ENCODE data around the gene ROCK2.

ROCK2 gene

DNA sequence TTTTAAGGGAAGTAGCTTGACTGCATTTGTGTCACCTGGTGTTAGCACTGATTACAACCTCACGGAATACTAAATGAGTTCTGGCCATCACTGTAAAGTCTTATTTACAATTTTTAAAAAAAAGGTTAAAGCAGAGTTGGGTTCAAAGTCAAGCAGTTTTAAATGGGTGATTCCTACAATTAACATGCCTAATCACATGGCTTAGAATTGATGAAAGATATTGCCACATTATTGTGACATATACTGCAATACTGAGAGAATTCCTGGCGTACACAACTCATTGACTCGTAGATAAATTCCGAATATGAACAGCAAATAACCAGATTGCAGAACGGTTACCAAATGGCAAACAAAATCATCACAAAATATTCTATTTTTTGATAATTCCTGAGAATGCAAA is 34.2 kb downstream of the ROCK2 start:
- no peak for DNase-seq (ENCODE audit: low read depth in 2 of 2)

DNA sequence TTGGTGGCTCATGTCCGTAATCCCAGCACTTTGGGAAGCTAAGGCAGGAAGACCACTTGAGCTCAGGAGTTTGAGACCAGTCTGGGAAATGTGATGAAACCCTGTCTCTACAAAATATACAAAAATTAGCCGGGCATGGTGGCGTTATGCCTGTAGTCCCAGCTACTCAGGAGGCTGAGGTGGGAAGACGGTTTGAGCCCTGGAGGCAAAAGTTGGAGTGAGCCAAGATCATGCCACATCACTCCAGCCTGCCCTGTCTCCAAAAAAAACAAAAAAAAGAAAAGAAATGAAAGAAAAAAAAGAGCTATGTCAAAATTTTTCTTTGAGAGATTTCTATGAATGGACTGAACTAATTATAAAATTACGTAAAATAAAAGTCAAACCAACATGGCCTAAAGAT is 34.7 kb downstream of the ROCK2 start:
- no peak for DNase-seq (ENCODE audit: low read depth in 2 of 2)

DNA sequence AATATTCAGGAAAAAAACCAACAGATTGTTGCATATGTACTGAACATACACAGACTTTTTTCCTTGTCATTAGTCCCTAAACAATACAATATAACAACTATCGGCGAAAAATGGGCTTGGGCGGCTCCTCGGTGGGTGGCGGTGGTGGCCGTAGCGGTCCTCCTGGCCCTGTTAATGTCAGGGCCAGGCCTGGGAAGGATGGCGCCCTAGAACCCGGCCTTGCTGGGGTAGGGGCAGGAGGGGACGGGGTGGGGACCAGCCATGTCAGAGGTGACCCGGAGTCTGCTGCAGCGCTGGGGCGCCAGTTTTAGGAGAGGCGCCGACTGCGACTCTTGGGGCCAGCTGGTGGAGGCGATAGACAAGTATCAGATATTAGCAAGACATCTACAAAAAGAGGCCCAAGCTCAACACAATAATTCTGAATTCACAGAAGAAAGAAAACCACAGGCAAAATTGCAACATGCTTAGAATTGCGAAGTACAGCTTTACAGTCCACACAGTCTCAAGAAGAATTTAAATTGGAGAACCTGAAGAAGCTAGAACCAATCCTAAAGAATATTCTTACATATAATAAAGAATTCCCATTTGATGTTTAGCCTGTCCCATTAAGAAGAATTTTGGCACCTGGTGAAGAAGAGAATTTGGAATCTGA is 36.5 kb downstream of the ROCK2 start:
- no peak for DNase-seq (ENCODE audit: low read depth in 2 of 2)

DNA sequence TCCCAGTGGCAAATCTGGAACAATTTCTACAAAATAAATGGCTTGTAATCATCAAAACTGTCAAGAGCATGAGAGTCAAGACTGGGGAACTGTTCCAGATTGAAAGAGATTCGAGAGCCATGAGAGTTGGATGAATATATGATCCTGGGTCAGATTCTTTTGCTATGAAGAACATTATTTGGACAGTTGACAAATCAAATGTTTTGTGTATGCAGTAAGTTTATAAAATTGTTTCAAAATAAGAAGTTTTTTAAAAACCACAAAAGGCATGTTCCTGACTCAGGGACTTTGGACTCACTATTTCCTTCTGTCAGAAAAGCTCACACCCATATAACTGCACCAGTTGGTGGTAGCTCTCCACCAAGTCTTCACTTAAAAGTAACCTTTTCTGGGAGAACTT is 38.5 kb downstream of the ROCK2 start:
- DNase-seq (ENCODE audit: low read depth in 2 of 2), result no peak

DNA sequence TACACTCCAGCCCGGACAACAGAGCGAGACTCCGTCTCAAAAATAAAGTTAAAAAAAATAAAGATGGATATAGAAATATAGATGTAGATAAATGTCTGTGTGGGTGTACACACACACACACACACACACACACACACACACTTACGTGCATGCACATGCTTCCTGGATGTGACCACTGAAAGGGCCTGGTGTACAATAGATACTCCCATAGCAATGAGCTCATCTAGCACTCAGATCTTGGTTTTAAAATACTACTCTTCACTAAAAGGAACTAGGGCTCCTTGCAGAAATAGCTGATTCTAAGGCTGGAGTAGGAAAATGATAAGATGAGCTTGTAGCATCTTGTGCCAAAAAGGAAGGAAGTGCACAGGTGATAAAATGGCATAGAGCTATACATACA is 39.1 kb downstream of the ROCK2 start:
- DNase-seq (ENCODE audit: low read depth in 2 of 2), result no peak

DNA sequence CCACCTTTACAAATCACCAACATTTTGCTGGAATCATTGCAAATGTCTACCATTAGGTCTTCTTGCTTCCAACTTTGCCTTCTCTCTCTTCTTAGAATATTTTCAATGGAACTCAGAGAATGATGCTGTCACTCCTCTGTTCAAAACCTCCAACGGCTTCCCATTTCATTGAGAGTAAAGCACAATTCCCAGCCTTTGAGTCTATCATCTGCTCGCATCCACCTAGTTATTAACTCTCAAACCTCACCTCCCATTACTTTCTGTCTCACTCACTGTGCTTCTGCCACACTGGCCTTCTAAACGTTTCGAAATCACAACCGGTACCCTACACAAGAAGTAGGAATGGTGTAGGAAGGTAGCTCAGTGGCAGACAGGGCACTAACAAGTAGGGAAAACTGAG is 40.0 kb downstream of the ROCK2 start:
- DNase-seq (ENCODE audit: low read depth in 2 of 2), result no peak

DNA sequence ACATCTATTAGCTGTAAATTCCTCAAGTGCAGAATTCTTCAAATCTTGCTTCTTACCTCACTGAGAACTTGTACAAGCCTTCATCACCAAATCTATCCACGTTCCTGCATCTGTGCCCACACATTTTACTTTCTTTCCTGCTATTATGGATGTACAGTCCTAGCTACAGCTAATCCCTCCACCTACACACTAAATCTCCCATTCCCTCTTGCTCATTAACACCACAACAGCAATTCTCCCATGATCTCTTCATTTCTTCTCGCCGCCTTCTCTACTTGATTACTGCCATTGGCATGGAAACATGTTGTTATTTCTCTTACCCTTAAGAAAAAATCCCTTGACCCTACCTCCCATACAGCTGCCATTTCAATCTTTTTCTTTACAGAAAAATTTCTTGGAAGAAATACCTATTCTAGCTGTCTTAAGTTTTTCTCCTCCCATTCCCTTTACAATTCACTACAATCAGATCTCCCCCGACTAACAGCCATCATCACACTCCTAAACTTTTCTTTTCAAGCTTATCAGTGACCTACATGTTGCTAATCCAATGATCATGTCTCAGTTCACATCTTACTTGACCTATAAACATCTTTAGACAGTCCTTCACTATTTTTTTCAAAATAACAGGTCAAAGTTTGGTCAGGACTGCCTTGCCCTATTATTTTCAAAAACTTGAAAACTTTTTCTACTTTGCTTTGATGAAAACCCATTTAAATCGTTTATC is 41.0 kb downstream of the ROCK2 start:
- DNase-seq (ENCODE audit: low read depth in 2 of 2), result no peak

DNA sequence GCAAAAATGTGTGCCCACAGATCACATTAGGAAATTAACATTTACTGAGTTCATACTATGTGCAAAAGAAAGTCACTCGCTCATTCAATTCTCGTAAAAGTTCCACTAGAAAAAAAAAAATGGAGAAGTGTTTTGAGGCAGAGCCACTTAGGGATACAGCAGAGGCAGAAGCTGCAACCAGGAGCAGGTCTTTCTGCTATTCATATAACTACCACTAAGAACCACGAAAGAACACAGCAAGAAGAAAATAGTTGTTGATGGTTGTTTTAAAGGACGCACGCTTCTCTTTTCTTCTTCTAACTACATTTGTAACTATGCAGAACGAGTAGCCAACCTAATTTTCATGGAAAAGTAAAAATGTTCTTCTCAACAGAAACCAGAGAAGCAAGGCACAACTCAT is 45.0 kb downstream of the ROCK2 start:
- DNase-seq (ENCODE audit: low read depth in 2 of 2), result no peak

DNA sequence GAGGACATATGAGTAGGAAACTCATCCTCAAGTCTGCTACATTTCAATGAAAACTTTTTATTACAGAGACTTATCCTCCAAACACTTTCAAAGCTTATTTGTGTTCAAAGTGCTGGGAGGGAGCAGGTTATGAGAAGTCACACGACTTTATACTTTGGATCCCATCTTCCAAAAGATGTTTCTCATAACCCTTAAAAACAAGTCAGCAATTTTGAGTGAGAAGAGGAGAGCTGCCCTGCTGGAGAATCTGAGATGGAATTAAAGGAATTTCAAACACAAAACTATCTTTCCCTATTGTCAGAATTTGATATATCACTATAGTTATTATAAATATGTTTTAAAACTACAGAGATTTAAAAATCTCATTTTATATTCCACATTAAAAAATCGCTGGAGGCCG is 45.8 kb downstream of the ROCK2 start:
- no peak for DNase-seq (ENCODE audit: low read depth in 2 of 2)

DNA sequence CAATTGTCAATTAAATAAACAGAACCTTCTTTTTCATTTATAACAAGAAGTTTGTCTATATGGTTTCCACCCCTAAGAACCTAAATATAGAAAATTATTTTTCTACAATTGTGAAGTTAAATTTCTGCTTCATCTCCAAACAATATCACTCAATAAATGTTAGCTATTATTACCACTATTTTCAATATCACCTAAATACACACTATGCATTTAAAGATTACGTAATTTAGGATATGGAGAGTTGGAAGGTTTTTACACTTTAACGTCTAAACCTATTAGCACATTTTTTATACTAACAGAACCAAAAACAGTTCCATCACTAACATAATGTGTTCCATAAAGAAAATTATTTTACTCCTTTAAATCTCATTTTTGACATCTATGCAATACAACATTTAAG is 48.0 kb downstream of the ROCK2 start:
- no peak for DNase-seq (ENCODE audit: low read depth in 2 of 2)

DNA sequence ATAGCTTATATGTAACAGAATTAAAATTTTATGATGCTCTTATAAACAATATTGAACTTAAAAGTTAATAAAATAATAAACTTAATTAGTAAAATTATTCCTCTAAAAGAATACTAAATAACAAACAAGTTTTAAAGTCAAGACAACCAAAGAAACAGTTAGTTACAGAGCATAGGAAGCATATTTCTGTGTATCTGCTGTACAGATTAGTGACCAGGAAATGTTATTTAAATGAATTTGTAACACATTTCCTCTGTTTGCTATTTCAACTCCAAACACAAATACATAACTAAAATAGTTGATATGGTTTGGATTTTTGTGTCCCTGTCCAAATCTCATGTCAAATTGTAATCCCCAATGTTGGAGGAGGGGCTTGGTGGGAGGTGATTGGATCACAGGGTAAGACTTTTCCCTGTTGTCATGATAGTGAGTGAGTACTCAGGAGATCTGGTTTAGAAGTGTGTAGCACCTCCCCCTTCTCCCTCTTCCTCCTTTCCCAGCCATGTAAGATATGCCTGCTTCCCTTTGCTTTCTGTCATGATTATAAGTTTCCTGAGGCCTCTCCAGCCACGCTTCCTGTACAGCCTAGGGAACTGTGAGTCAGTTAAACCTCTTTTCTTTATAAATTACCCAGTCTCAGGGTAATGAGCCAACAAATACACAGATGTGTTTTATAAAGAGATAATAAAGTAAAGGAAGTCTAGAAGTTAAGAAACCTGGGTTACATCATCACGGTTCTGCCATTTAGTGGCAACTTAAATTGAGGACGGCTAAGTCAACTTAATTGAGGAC is 51.8 kb downstream of the ROCK2 start:
- no peak for DNase-seq (ENCODE audit: low read depth in 2 of 2)

DNA sequence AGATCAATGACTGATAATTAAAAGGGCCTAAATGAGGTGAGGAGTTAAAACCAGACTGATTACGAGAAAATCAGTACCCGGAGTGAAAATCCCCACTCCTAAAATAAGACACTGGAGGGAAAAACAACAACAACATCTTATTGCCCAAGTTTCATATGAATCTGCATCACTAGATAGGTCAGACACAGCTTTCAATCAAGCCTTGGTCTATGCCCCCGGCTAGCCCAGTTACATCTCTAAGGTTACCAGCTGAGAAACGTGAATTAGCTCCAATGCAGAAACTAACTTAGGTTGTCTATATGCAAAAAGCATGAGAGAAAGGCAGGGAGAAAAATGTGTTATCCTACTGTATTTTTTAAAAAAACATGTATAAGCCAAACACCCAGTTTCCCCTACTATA is 53.7 kb downstream of the ROCK2 start:
- DNase-seq (ENCODE audit: low read depth in 2 of 2), result no peak

DNA sequence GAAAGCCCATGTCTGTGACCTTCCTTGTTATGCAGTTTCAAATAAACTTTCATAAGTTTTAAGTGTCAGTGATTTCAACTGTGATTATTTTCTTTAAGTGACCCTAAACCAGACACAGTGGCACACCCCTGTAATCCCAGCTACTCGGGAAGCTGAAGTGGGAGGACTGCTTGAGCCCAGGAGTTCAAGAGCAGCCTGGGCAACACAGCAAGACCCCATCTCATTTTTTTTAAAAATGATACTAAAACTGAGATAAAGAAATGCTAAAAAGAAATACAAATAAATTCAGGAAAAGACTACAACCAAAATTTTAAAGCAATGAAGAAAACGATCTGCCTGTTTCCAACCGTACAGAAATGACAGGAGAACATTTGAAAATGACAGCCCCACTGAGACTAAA is 54.2 kb downstream of the ROCK2 start:
- no peak for DNase-seq (ENCODE audit: low read depth in 2 of 2)

DNA sequence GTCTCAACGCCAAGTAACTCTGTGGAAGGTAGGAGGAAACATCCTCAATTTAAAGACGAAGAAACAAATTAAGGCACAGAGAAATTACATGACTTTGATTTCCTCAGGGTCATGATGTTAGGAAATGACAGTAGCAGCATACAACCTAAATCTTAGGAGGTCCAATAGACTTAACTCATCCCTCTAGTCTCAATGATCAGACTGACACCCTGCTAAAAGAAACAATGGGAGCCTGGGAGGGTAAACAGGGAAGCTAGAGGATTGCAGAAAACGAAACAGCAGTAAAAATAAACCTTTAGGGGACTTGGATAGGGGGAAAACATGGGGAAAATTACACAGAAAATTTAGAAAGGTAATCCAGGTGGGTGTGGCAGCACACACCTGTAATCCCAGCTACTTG is 56.0 kb downstream of the ROCK2 start:
- DNase-seq (ENCODE audit: low read depth in 2 of 2), result no peak

DNA sequence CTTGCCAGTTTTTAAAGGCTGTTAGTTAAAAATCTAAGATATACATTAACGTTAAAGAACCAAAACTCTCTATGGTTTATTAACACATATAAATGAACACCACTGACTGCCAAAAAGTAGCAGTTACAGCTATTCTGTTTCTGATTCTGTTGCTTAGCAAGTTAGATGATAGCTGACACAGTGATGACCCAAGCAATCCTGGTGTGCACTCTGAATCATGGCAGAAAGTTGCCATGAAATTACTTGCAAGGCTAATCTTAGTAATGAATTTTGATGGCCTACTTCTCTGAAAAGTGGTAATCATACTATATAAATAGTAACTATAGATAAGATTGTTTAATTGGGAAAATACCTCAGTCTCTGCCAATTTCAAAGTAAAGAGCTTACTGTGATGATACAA is 57.7 kb downstream of the ROCK2 start:
- no peak for DNase-seq (ENCODE audit: low read depth in 2 of 2)

DNA sequence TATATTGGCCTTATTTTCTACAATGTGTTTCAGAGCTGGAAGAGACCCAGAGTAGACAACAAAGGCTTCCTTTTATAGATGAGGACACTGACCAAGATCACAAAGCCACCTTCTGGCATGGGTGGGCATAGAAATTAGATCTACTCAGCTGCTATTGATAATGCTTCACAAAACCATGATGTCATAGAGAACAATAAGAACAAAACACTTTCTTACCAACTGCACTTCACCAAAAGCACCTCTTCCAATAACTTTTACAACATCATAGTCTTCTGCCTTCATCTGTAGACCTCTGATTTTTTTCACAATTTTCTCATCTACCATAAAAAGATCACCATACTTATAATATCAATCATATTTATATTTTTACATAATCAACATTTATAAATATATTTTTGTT is 58.1 kb downstream of the ROCK2 start:
- DNase-seq (ENCODE audit: low read depth in 2 of 2), result no peak

DNA sequence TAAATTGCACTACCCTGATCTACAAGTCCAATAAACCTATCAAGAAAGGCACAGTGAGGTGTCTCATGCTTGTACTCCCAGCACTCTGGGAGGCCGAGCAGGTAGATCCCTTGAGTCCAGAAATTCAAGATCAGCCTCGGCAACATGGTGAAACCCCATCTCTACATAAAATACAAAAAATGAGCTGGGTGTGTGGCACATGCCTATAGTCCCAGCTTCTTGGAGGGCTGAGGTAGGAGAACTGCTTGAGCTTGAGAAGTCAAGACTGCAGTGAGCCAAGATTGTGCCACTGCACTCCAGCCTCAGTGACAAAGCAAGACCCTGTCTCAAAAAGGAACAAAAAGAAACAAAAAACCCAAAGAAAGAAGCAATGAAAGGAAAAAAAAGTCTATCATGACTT is 58.9 kb downstream of the ROCK2 start:
- DNase-seq (ENCODE audit: low read depth in 2 of 2), result no peak

DNA sequence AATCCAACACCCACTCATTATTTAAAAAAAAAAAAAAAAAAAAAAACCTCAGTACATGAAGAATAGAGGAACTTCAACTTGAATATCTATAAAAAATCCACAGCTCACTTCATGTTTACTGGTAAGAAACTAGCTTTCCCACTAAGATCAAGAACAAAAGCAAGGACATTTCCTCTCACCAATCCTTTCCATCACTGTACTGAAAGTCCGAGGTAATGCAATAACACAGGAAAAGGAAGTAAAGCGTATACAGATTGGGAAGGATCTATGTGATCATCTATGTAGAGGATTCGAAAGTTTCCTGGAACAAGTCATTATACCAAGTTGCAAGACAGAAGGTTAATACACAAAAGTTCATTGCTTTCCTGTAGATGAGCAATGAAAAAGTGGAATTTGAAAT is 63.2 kb downstream of the ROCK2 start:
- no peak for DNase-seq (ENCODE audit: low read depth in 2 of 2)

DNA sequence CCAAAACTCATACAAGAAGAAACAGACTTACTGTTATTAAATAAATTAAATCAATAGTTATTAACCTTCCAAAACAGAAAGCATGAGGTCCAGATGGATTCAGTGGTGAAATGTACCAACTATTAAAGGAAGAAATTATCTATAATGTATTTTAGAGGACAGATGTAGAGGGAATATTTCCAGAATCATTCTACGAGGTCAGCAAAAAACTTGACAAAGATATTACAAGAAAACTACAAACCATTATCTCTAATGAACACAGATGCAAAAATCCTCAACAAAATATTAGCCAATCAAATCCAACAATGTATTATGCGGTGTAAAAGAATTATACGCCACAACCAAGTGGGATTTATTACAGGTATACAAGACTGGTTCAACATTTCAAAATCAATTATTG is 63.7 kb downstream of the ROCK2 start:
- no peak for DNase-seq (ENCODE audit: low read depth in 2 of 2)

DNA sequence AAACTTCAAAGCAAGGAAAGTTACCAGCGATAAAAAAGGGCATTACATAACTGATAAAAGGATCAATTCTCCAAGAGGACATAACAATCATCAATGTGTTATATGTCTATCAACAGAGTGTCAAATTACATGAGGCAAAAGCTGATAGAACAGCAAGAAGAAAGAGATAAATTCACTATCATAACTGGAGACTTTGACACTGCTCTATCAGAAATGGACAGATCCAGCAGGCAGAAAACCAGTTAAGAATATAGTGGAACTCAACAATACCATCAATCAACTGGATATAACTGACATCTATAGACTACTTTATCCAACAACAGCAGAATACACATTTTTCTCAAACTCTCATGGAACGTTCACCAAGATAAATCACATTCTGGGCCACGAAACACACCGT is 65.0 kb downstream of the ROCK2 start:
- no peak for DNase-seq (ENCODE audit: low read depth in 2 of 2)

DNA sequence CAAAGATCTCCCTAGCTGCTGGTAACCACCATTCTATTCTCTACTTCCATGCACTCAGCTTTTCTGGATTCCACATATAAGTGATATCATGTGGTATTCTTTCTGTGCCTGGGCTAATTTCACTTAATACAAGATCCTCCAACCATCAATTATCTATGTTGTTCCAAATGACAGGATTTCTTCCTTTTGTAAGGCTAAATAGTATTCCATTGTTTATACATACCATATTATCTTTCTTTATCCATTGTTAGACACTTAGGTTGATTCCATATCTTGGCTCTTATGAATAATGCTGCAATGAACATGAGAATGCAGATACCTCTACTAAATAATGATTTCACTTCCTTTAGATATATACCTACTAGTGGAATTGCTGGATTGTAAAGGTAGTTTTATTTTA is 66.2 kb downstream of the ROCK2 start:
- no peak for DNase-seq (ENCODE audit: low read depth in 2 of 2)

DNA sequence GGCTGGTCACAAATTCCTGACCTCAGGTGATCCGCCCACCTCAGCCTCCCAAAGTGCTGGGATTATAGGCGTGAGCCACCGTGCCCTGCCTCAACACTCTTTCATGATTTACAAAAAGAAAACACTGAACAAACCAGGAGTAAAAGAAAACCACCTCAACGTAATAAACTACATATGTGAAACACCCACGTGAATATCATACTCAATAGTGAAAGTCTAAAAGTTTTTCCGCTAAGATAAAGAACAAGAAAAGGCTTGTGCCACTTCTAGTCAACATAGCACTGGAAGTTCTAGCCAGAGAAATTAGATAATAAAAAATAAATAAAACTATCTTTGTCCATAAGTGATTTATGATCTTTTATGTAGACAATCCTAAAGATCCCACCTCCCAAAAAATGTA is 68.5 kb downstream of the ROCK2 start:
- DNase-seq (ENCODE audit: low read depth in 2 of 2), result no peak

DNA sequence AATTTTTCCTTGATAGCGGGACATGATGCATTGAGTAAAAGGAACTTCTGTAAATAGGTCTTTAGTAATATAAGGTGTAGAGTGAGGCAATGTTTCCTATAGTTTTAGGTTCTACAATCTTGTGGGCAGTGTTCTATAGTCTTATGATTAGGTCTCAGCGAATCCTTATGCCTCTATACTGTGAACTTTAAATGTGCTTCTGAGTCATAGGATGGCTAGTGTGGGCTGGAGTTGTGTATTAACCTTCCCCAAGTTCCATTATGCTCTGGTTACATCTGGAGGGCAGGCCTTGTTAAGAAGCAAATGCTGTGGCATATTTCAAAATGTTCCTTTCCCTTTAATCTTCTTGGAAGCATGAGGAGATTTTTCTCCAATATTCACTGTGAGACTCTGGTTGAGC is 73.5 kb downstream of the ROCK2 start:
- no peak for DNase-seq (ENCODE audit: low read depth in 2 of 2)
